Measurements from ENCODE around the gene CD38.

- TF ChIP-seq EZH2 (IDR thresholded peaks at IDR 0.05; ENCODE audit: borderline replicate concordance, low read depth, low read length, severe bottlenecking): no peak
- TF ChIP-seq, protein P1, sequence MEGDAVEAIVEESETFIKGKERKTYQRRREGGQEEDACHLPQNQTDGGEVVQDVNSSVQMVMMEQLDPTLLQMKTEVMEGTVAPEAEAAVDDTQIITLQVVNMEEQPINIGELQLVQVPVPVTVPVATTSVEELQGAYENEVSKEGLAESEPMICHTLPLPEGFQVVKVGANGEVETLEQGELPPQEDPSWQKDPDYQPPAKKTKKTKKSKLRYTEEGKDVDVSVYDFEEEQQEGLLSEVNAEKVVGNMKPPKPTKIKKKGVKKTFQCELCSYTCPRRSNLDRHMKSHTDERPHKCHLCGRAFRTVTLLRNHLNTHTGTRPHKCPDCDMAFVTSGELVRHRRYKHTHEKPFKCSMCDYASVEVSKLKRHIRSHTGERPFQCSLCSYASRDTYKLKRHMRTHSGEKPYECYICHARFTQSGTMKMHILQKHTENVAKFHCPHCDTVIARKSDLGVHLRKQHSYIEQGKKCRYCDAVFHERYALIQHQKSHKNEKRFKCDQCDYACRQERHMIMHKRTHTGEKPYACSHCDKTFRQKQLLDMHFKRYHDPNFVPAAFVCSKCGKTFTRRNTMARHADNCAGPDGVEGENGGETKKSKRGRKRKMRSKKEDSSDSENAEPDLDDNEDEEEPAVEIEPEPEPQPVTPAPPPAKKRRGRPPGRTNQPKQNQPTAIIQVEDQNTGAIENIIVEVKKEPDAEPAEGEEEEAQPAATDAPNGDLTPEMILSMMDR (IDR thresholded peaks at IDR 0.05; ENCODE audit: borderline replicate concordance, extremely low read depth, low read length, poor library complexity, severe bottlenecking): peak; percentile 93
These were observed 48.1 kb upstream of the CD38 start for GRCh38 chr4:15729910-15730533.
